ENCODE measurements around the gene MAP3K7CL. TPM values are rescaled to one million over a fixed set of nuclear protein-coding genes. Genes with fewer than 3 reads are reported as not detected.
"Not testable (repeated sequence)": the region's sequence is repeated elsewhere in the genome, so short reads cannot be mapped to it uniquely, and the experiment has no call there.

The MAP3K7CL gene
- total RNA-seq, 4 donors from 2014 or later: 4.0 to 9.8 (median 9.3) TPM; not detected in 1

DNA sequence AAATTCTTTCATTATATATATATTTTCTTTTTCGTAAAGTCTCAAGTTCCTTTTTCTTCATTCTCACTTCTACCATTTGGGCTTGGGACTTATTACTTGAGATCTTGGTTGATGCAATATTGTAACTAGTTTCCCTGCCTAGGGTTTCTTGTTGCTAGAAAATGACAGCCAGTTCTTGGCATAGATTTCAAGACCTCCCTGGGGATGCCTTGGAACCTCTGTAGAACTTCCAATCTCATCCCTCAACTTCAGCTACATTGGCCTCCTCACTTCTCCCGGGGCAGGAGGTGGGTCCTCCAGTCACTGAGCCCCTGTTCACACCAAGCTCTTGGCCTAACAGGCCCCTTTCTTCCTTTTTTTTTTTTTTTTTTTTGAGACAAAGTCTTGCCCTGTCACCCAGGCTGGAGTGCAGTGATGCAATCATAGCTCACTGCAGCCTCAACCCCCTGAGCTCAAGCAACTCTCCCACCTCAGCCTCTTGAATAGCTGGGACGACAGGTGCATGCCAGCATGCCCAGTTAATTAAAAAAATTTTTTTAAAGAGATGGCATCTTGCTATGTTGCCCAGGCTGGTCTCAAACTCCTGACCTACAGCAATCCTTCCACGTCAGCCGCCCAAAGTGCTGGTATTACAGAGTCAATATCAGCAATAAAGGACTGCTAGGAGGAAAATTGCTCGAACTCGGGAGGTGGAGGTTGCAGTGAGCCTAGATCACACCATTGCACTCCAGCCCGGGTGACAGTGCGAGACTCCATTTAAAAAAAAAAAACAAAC lies 33.1 kb downstream of the MAP3K7CL start:
- Histone ChIP-seq H3K4me1 (peaks cover 0 to 12% (median 0%) of the 10 kb centered on the region in 4 donors), H3K27ac (peak overlapping the region; percentile 4 to 54 (median 28)), H3K4me3 (no peak overlapping the region), H3K27me3 (no peaks in the 10 kb centered on the region), H3K9me3 (no peaks in the 10 kb centered on the region), H3K36me3 (no peaks in the 10 kb centered on the region)
- intact Hi-C loops (cut with DNase I; ENCODE audit: low total_unique reads) (loop anchor here (2.0 to 10.0 kb wide), 2 partner anchors 131 to 209 kb away; partner anchors contain the start of gene BACH1), in situ Hi-C loops (cut with MboI; ENCODE audit: low pct_ligation_motif_present in 1 of 4, low pct_unique_long_range_greater_than_20kb in 1 of 4, low sequenced_read_pairs in 3 of 4) (loop anchor here in 2 of 4 donors (10.0 kb wide), 2 partner anchors 191 to 211 kb away; no protein-coding TSS in a partner anchor)
- 81 to 84% methylated on average over 7 to 9 of the region's 9 CpGs for WGBS, 2 donors (ENCODE audit: low coverage in 1 of 2)
- no peak for TF ChIP-seq POLR2AphosphoS5 (IDR thresholded peaks at IDR 0.05)
- TF ChIP-seq POLR2A (IDR thresholded peaks at IDR 0.05): no peak
- TF ChIP-seq, protein P1, sequence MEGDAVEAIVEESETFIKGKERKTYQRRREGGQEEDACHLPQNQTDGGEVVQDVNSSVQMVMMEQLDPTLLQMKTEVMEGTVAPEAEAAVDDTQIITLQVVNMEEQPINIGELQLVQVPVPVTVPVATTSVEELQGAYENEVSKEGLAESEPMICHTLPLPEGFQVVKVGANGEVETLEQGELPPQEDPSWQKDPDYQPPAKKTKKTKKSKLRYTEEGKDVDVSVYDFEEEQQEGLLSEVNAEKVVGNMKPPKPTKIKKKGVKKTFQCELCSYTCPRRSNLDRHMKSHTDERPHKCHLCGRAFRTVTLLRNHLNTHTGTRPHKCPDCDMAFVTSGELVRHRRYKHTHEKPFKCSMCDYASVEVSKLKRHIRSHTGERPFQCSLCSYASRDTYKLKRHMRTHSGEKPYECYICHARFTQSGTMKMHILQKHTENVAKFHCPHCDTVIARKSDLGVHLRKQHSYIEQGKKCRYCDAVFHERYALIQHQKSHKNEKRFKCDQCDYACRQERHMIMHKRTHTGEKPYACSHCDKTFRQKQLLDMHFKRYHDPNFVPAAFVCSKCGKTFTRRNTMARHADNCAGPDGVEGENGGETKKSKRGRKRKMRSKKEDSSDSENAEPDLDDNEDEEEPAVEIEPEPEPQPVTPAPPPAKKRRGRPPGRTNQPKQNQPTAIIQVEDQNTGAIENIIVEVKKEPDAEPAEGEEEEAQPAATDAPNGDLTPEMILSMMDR (IDR thresholded peaks at IDR 0.05): no peak
- no peak for TF ChIP-seq EP300 (IDR thresholded peaks at IDR 0.05; ENCODE audit: low read depth)
- DNase-seq: no peak

DNA sequence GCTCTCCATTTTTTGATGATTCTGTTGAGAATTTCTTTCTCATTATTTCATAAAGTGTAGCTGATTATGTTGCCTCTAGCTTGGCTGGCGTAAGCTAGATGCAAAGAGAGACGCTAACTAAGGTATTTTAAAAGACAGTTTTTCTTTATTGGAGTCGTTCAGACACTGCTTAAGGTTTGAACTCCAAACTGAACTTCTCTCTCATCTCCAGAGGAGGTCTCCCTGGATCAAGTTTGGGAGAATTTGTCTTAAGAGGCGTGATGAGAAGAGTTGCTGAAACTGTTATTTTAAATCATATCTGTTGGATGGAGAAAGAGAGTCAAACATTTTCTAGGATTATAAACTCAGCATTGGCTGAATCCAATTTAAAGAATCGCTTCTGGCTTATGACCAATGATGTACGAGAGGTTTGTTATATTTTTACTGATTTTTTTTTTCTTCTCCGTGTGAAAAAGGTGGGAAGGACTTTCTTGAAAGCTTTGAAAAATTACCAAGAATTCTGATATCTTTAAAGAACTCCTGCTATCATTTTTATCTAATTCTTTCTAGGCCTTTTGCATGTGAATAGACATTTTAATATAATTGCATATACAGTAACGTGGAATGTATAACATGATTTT lies 34.0 kb downstream of the MAP3K7CL start:
- in situ Hi-C loops (cut with MboI; ENCODE audit: low pct_ligation_motif_present in 1 of 4, low pct_unique_long_range_greater_than_20kb in 1 of 4, low sequenced_read_pairs in 3 of 4) (loop anchor here in 2 of 4 donors (10.0 kb wide), 2 partner anchors 190 to 210 kb away; no protein-coding TSS in a partner anchor), intact Hi-C loops (cut with DNase I; ENCODE audit: low total_unique reads) (loop anchor here (10.0 kb wide), 1 partner anchor 130 kb away; the partner anchor contains the start of gene BACH1)
- WGBS, 2 donors (ENCODE audit: low coverage in 1 of 2): 24 to 36% methylated on average over 5 to 8 of the region's 8 CpGs
- no peak for DNase-seq
- H3K4me3 ChIP-seq: no peak overlapping the region
- no peaks in the 10 kb centered on the region for H3K27me3 ChIP-seq
- H3K27ac ChIP-seq: peak overlapping the region in 1 of 4 donors; percentile 2
- peaks cover 0 to 15% (median 0%) of the 10 kb centered on the region in 4 donors for H3K4me1 ChIP-seq
- no peaks in the 10 kb centered on the region for H3K9me3 ChIP-seq
- H3K36me3 ChIP-seq: no peaks in the 10 kb centered on the region
- TF ChIP-seq, protein P1 (IDR thresholded peaks at IDR 0.05): peak; percentile 58 to 80 (median 75)
- TF ChIP-seq EP300 (IDR thresholded peaks at IDR 0.05; ENCODE audit: low read depth): no peak

DNA sequence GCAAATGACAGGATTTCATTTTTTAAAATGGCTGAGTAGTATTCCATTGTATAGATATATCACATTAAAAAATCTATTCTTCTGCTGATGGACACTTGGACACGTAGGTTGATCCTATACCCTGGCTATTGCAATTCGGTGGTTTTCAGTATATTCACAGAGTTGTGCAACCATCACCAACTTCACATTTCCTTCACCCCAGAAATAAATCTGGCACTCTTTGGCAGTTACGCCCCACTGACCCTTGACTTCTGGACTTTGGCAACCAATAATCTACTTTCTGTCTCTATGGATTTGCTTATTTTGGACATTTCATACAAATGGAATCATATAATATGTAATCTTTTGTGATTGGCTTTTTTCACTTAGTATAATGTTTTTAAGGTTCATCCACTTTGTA lies 35.9 kb downstream of the MAP3K7CL start:
- intact Hi-C loops (cut with DNase I; ENCODE audit: low total_unique reads): loop anchor here (10.0 kb wide), 1 partner anchor 128 kb away; the partner anchor contains the start of gene BACH1
- Histone ChIP-seq H3K27me3 (no peaks in the 10 kb centered on the region), H3K27ac (no peak overlapping the region), H3K36me3 (no peaks in the 10 kb centered on the region), H3K9me3 (no peaks in the 10 kb centered on the region), H3K4me1 (peaks cover 0 to 23% (median 0%) of the 10 kb centered on the region in 4 donors), H3K4me3 (no peak overlapping the region)
- DNase-seq: no peak
- in situ Hi-C loops (cut with MboI; ENCODE audit: low pct_ligation_motif_present in 1 of 4, low pct_unique_long_range_greater_than_20kb in 1 of 4, low sequenced_read_pairs in 3 of 4): loop anchor here (5.0 to 10.0 kb wide), 3 partner anchors 188 to 208 kb away; no protein-coding TSS in a partner anchor
- TF ChIP-seq, protein P1 (IDR thresholded peaks at IDR 0.05): no peak
- TF ChIP-seq POLR2AphosphoS5 (IDR thresholded peaks at IDR 0.05) (no peak), POLR2A (IDR thresholded peaks at IDR 0.05) (no peak), EP300 (IDR thresholded peaks at IDR 0.05; ENCODE audit: low read depth) (no peak)
- WGBS, 2 donors (ENCODE audit: low coverage in 1 of 2): 82 to 90% methylated on average over 3 of the region's 3 CpGs

DNA sequence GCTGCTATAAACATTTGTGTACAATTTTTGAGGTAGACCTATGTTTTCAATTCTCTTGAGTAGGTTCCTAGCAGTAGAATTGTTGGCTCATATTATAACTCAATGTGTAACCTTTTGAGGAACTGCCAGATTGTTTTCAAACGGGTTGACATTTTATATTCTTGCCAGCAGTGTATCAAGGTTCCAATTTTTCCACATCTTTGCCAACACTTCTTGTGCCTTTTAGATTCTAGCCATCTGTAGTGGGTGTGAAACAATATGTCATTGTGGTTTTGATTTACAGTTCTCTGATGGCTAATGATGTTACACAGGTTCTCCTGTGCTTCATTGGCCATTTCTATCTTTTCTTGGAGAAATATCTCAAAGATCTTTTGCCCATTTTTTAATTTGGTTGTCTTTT lies 36.4 kb downstream of the MAP3K7CL start:
- 26 to 36% methylated on average over 1 of the region's 1 CpG for WGBS, 2 donors (ENCODE audit: low coverage in 1 of 2)
- in situ Hi-C loops (cut with MboI; ENCODE audit: low pct_ligation_motif_present in 1 of 4, low pct_unique_long_range_greater_than_20kb in 1 of 4, low sequenced_read_pairs in 3 of 4) (loop anchor here (5.0 to 10.0 kb wide), 3 partner anchors 188 to 208 kb away; no protein-coding TSS in a partner anchor), intact Hi-C loops (cut with DNase I; ENCODE audit: low total_unique reads) (loop anchor here (10.0 kb wide), 1 partner anchor 128 kb away; the partner anchor contains the start of gene BACH1)

DNA sequence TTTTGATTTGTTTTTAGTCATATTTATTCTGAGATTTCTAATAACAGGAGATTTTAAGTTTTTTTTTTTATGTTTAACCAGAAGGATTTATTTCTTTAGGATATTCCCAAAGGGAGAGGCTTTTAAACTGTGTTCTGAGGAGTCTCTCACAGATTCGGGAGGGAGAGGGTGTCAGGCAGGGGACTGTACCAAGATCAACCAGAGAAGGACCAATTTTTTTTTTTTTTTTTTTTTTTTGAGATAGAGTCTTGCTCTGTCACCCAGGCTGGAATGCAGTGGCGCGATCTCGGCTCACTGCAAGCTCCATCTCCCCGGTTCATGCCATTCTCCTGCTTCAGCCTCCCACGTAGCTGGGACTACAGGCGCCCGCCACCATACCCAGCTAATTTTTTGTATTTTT lies 37.0 kb downstream of the MAP3K7CL start:
- H3K36me3 ChIP-seq, DNase-seq, H3K27ac ChIP-seq, H3K9me3 ChIP-seq, H3K27me3 ChIP-seq, H3K4me3 ChIP-seq: not testable (repeated sequence)
- in situ Hi-C loops (cut with MboI; ENCODE audit: low pct_ligation_motif_present in 1 of 4, low pct_unique_long_range_greater_than_20kb in 1 of 4, low sequenced_read_pairs in 3 of 4): loop anchor here (5.0 to 10.0 kb wide), 3 partner anchors 187 to 207 kb away; no protein-coding TSS in a partner anchor
- H3K4me1 ChIP-seq: peaks cover 0 to 23% (median 0%) of the 10 kb centered on the region in 4 donors
- intact Hi-C loops (cut with DNase I; ENCODE audit: low total_unique reads): loop anchor here (10.0 kb wide), 1 partner anchor 127 kb away; the partner anchor contains the start of gene BACH1
- WGBS, 2 donors (ENCODE audit: low coverage in 1 of 2): 88 to 89% methylated on average over 4 to 8 of the region's 8 CpGs

More for the DNA sequence above, 36.4 kb downstream of the MAP3K7CL start:
- DNase-seq: no peak
- Histone ChIP-seq H3K27ac (no peak overlapping the region), H3K4me3 (no peak overlapping the region), H3K9me3 (no peaks in the 10 kb centered on the region), H3K4me1 (peaks cover 0 to 23% (median 0%) of the 10 kb centered on the region in 4 donors), H3K27me3 (no peaks in the 10 kb centered on the region), H3K36me3 (no peaks in the 10 kb centered on the region)
- TF ChIP-seq EP300 (IDR thresholded peaks at IDR 0.05; ENCODE audit: low read depth): no peak
- TF ChIP-seq POLR2AphosphoS5 (IDR thresholded peaks at IDR 0.05): no peak
- TF ChIP-seq, protein P1 (IDR thresholded peaks at IDR 0.05): no peak
- TF ChIP-seq POLR2A (IDR thresholded peaks at IDR 0.05): no peak

All from transverse colon (tissue), 4 donors.